Neural progenitor cell (in vitro differentiated cells): ENCODE measurements around the gene DHTKD1. TPM values are rescaled to one million over a fixed set of nuclear protein-coding genes. Genes with fewer than 3 reads are reported as not detected.
"Not testable (repeated sequence)": the region's sequence is repeated elsewhere in the genome, so short reads cannot be mapped to it uniquely, and the experiment has no call there.

Experiments used
- DNase-seq: peaks from one replicate; pipeline ENCODE4 v3.0.0-alpha.2; 2016; ENCODE audit warnings: low spot score
- H2AFZ ChIP-seq: fragments of 200-600 bp; sonication (generic); replicated peaks from 2 replicates; pipeline ENCODE4 v1.6.1; 2016; ENCODE audit warnings: antibody characterized with exemption
- H3F3A ChIP-seq: fragments of 200-600 bp; sonication (generic); 2 replicates; pipeline ENCODE4 v1.6.1; 2016; ENCODE audit warnings: antibody characterized with exemption, low read depth
- H3K27ac ChIP-seq: fragments of 200-600 bp; sonication (generic); 2 replicates; pipeline ENCODE4 v1.5.1; 2016; ENCODE audit warnings: mild to moderate bottlenecking
- H3K27me3 ChIP-seq: fragments of 200-600 bp; sonication (generic); 2 replicates; pipeline ENCODE4 v1.6.1; 2016; ENCODE audit warnings: mild to moderate bottlenecking, moderate library complexity
- H3K36me3 ChIP-seq: fragments of 200-600 bp; sonication (generic); 2 replicates; pipeline ENCODE4 v1.5.1; 2016
- H3K4me1 ChIP-seq: fragments of 200-600 bp; sonication (generic); 2 replicates; pipeline ENCODE4 v1.6.1; 2016; ENCODE audit warnings: mixed run types
- H3K4me2 ChIP-seq: fragments of 200-600 bp; sonication (generic); 2 replicates; pipeline ENCODE4 v1.6.1; 2016
- H3K4me3 ChIP-seq: fragments of 200-600 bp; sonication (generic); 2 replicates; pipeline ENCODE4 v1.5.1; 2016
- H3K79me2 ChIP-seq: fragments of 200-600 bp; sonication (generic); 2 replicates; pipeline ENCODE4 v1.6.1; 2016; ENCODE audit warnings: low read depth
- H3K9ac ChIP-seq: fragments of 200-600 bp; sonication (generic); 2 replicates; pipeline ENCODE4 v1.6.1; 2016
- H3K9me3 ChIP-seq: fragments of 200-600 bp; sonication (generic); 2 replicates; pipeline ENCODE4 v1.5.1; 2016; ENCODE audit warnings: low read depth
- H4K20me1 ChIP-seq: fragments of 200-600 bp; sonication (generic); 2 replicates; pipeline ENCODE4 v1.6.1; 2016; ENCODE audit warnings: low read depth
- H3K27ac Mint-ChIP-seq: 3 replicates; pipeline ENCODE4 v1.8.0; 2021; ENCODE audit warnings: mixed read lengths
- H3K27me3 Mint-ChIP-seq: 2 replicates; pipeline ENCODE4 v1.8.0; 2022; ENCODE audit warnings: low read depth, mild to moderate bottlenecking, inconsistent platforms, moderate library complexity, mixed read lengths; ENCODE audit not compliant: insufficient read depth
- H3K36me3 Mint-ChIP-seq: 3 replicates; pipeline ENCODE4 v1.8.0; 2021; ENCODE audit warnings: mixed read lengths
- H3K4me1 Mint-ChIP-seq: 3 replicates; pipeline ENCODE4 v1.8.0; 2021; ENCODE audit warnings: mixed read lengths
- H3K4me3 Mint-ChIP-seq: 3 replicates; pipeline ENCODE4 v1.8.0; 2021; ENCODE audit warnings: mild to moderate bottlenecking, moderate library complexity, mixed read lengths
- H3K9me3 Mint-ChIP-seq: 3 replicates; pipeline ENCODE4 v1.8.0; 2020; ENCODE audit warnings: mixed read lengths
- EZH2 ChIP-seq: fragments of 200-600 bp; sonication (generic); IDR thresholded peaks from 2 replicates; pipeline ENCODE4 v1.6.1; 2017; ENCODE audit warnings: antibody characterized with exemption, mild to moderate bottlenecking, moderate library complexity
- EZH2phosphoT487 ChIP-seq: fragments of 200-600 bp; sonication (generic); IDR thresholded peaks from 2 replicates; pipeline ENCODE4 v1.6.1; 2017; ENCODE audit warnings: antibody characterized with exemption
- total RNA-seq: library from RNA; depleted of rRNA; stranded (reverse); fragments of >200 nt; gene quantifications from 2 replicates; pipeline ENCODE4 v1.2.3, GENCODE V29; 2015; ENCODE audit warnings: low replicate concordance
- TF ChIP-seq, protein P1 (sequence below): fragments of 200-600 bp; sonication (generic); IDR thresholded peaks from 2 replicates; pipeline ENCODE4 v1.5.1; 2017; ENCODE audit warnings: antibody characterized with exemption, mild to moderate bottlenecking

Gene DHTKD1
- total RNA-seq, 1 donor from 2014 or later: 62.0 TPM

DNA sequence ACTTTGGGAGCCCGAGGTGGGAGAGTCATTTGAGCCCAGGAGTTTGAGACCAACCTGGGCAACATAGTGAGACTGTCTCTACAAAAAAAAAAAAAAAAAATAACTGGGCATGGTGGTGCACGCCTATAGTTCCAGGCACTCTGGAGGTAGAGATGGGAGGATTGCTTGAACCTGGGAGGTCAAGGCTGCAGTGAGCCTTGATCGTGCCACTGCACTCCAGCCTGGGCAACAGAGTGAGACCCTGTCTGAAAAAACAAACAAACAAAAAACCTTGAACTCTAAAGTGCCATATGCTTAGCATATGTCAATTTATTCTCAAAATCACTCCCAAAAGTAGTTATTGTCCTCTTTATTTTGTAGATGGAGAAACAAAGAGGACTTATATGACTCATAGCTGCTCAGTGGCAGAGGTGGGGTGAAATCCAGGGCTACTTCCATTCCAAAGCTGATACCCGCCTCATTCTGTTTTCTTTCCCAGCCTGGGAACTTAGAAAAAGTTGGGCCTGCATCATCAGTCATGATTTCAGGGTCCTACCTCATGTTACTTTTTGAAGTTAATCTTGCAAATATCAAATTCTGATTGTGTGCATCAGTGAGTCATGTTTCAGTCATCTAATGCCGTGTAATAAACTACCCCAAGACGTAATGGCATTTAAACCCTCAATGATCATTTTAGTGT, 13.3 kb downstream of the DHTKD1 start:
- Histone ChIP-seq H3K4me2 (no peak overlapping the region), H3K4me1 (no peaks in the 10 kb centered on the region), H3K9me3 (no peaks in the 10 kb centered on the region), H2AFZ (no peak overlapping the region), H3K27ac (no peak overlapping the region), H3K79me2 (peaks cover 21% of the 10 kb centered on the region), H3K36me3 (no peaks in the 10 kb centered on the region), H3K9ac (no peak overlapping the region), H3K27me3 (no peaks in the 10 kb centered on the region), H4K20me1 (no peaks in the 10 kb centered on the region), H3K4me3 (no peak overlapping the region), H3F3A (no peaks in the 10 kb centered on the region)
- H3K4me3 Mint-ChIP-seq: no peak overlapping the region
- H3K27ac Mint-ChIP-seq: no peak overlapping the region
- no peaks in the 10 kb centered on the region for H3K27me3 Mint-ChIP-seq
- no peak for DNase-seq
- no peaks in the 10 kb centered on the region for H3K9me3 Mint-ChIP-seq
- H3K36me3 Mint-ChIP-seq: peaks cover 22% of the 10 kb centered on the region
- TF ChIP-seq, protein P1, sequence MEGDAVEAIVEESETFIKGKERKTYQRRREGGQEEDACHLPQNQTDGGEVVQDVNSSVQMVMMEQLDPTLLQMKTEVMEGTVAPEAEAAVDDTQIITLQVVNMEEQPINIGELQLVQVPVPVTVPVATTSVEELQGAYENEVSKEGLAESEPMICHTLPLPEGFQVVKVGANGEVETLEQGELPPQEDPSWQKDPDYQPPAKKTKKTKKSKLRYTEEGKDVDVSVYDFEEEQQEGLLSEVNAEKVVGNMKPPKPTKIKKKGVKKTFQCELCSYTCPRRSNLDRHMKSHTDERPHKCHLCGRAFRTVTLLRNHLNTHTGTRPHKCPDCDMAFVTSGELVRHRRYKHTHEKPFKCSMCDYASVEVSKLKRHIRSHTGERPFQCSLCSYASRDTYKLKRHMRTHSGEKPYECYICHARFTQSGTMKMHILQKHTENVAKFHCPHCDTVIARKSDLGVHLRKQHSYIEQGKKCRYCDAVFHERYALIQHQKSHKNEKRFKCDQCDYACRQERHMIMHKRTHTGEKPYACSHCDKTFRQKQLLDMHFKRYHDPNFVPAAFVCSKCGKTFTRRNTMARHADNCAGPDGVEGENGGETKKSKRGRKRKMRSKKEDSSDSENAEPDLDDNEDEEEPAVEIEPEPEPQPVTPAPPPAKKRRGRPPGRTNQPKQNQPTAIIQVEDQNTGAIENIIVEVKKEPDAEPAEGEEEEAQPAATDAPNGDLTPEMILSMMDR: no peak
- TF ChIP-seq EZH2 (no peak), EZH2phosphoT487 (no peak)
- H3K4me1 Mint-ChIP-seq: no peaks in the 10 kb centered on the region

DNA sequence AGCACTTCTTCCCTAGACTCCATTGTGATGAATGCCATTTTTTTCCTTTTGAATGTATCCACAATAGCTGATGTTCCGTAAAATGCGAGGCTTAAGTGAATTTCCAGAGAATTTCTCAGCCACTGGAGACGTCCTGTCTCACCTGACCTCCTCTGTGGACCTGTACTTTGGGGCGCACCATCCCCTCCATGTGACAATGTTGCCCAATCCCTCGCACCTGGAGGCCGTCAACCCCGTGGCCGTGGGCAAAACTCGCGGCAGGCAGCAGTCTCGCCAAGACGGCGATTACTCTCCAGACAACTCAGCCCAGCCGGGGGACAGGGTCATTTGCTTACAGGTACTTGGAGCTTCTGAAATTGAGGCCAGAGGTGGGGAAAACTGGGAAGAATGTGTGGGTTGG, 20.2 kb downstream of the DHTKD1 start:
- Mint-ChIP-seq H3K4me1 (no peaks in the 10 kb centered on the region), H3K36me3 (peaks cover 37% of the 10 kb centered on the region), H3K27me3 (no peaks in the 10 kb centered on the region), H3K4me3 (no peak overlapping the region), H3K9me3 (no peaks in the 10 kb centered on the region), H3K27ac (no peak overlapping the region)
- H3K9me3 ChIP-seq: no peaks in the 10 kb centered on the region
- TF ChIP-seq EZH2 (no peak), EZH2phosphoT487 (no peak)
- TF ChIP-seq, protein P1: no peak
- H3K4me1 ChIP-seq: no peaks in the 10 kb centered on the region
- no peak overlapping the region for H3K4me2 ChIP-seq
- no peak overlapping the region for H3K4me3 ChIP-seq
- no peak overlapping the region for H3K9ac ChIP-seq
- no peak overlapping the region for H2AFZ ChIP-seq
- no peak for DNase-seq
- H3K36me3 ChIP-seq: no peaks in the 10 kb centered on the region
- H3F3A ChIP-seq: no peaks in the 10 kb centered on the region
- H3K27me3 ChIP-seq: no peaks in the 10 kb centered on the region
- no peaks in the 10 kb centered on the region for H4K20me1 ChIP-seq
- no peak overlapping the region for H3K27ac ChIP-seq
- no peaks in the 10 kb centered on the region for H3K79me2 ChIP-seq

DNA sequence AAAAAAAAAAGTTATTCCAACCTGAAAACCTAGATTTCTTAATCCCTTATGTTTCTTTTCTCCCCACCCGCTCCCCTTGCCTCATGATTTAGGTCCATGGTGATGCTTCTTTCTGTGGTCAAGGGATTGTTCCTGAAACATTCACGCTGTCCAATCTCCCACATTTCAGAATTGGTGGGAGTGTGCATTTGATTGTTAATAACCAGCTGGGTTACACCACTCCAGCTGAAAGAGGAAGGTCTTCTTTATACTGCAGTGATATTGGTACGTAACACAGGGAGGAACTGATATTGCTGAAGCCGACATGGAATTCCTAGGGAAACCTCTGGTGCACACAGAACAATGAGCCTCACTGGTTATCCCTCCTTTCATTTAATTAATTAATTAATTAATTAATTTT, 22.7 kb downstream of the DHTKD1 start:
- H3K4me3 ChIP-seq: no peak overlapping the region

DNA sequence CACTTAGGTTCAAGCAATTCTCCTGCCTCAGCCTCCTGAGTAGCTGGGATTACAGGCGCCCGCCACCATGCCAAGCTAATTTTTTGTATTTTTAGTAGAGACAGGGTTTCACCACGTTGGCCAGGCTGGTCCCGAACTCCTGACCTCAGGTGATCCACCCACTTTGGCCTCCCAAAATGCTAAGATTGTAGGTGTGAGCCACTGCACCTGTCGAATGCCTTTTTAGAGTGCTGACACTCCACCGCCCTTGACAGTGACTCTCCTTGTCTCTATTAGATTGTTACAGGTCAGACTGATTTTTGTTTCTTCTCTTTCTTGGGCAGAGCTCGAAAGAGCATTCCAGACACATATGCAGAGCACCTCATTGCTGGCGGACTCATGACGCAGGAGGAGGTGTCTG, 28.6 kb downstream of the DHTKD1 start:
- not testable (repeated sequence) for H3K79me2 ChIP-seq, H3K9ac ChIP-seq, H3K27ac Mint-ChIP-seq, DNase-seq, H3K4me3 Mint-ChIP-seq, H3K4me3 ChIP-seq, H4K20me1 ChIP-seq, H3K27me3 Mint-ChIP-seq, H3F3A ChIP-seq, H3K9me3 ChIP-seq, H3K36me3 ChIP-seq, H3K27me3 ChIP-seq, H3K9me3 Mint-ChIP-seq, H3K27ac ChIP-seq, H3K4me1 ChIP-seq, H2AFZ ChIP-seq, H3K4me1 Mint-ChIP-seq, H3K4me2 ChIP-seq
- H3K36me3 Mint-ChIP-seq: peaks cover 33% of the 10 kb centered on the region

More for the DNA sequence above, 22.7 kb downstream of the DHTKD1 start:
- Histone ChIP-seq H2AFZ (no peak overlapping the region), H3K79me2 (no peaks in the 10 kb centered on the region), H3K27ac (no peak overlapping the region), H3K9me3 (no peaks in the 10 kb centered on the region), H3K27me3 (no peaks in the 10 kb centered on the region), H3K9ac (no peak overlapping the region), H4K20me1 (no peaks in the 10 kb centered on the region), H3F3A (no peaks in the 10 kb centered on the region), H3K36me3 (no peaks in the 10 kb centered on the region), H3K4me2 (no peak overlapping the region), H3K4me1 (no peaks in the 10 kb centered on the region)
- no peak for DNase-seq
- Mint-ChIP-seq H3K4me1 (no peaks in the 10 kb centered on the region), H3K9me3 (no peaks in the 10 kb centered on the region), H3K27me3 (no peaks in the 10 kb centered on the region), H3K4me3 (no peak overlapping the region), H3K27ac (no peak overlapping the region), H3K36me3 (peaks cover 37% of the 10 kb centered on the region)
- TF ChIP-seq, protein P1: no peak
- TF ChIP-seq EZH2phosphoT487 (no peak), EZH2 (no peak)
